NCI-H2029 treated with DMSO at 0.1 percent for 48 hours (cell line): ENCODE measurements around the gene NADK.
"Not testable (repeated sequence)": the region's sequence is repeated elsewhere in the genome, so short reads cannot be mapped to it uniquely, and the experiment has no call there.

ENCODE experiments used
- DNase-seq: peaks from one replicate; lab custom pipeline; 2025; lab: John Stamatoyannopoulos, UW

NADK gene

GRCh38 chr1:1746566-1746909 lies 31.7 kb downstream of the NADK start:
- DNase-seq, result not testable (repeated sequence)

DNA sequence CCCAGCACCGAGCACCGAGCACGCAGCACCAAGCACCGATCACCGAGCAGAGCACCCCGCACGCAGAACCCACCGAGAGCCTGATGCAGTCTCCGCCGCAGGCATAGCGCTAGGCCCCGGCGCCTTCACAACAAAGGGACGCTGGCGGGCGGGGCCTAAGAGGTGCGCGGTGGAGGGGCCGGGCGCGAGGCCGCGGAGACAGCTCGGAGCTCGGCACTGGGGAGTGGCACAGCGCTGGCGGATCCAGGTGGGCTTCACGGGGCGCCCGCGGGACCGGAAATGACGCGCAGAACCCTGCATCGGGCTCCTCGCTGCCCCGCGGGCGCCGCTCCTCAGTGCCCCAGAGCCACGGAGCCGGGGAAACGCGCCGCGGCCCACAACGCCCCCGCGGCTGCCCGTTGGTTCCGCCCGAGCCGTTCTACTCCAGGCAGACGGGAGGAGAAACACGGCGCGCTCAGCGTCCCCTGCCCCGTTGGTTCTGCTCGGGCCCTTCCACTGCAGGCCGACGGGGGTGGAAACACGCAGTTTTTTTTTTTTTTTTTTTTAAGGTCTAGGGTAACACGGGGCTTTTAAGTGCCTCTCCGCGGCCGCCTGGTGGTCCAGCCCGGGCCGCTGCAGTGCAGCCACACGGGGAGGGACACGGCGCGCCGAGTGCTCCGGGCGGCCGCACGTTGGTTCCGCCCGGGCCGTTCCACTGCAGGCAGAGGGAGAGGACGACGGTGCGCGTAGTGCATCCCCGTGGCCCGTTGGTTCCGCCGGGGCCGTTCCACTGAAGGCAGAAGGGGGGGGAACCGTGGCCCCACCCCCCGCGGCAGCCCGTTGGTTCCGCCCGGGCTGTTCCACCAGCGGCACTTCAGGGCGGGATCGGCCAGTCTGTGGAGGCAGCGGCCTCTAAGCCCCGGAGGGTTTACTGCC lies 32.4 kb downstream of the NADK start:
- not testable (repeated sequence) for DNase-seq

DNA sequence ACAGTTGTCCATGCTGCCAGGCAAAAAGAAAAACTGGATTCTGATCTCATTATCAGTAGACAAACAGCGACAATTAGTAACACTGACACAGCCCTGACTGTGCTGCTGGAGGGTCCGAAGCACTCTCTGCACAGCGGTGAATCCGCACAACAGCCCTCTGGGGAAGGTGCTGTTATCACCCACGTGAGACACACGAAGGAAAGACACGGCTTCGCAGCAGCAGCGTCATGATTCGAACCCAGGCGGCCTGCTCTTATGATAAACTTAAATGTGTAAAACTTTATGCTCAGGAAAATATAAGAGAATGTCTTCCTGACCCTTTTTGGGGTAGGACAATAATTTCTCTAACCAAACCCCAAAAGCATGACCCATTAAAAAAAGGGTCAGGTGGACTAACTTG lies 35.7 kb downstream of the NADK start:
- DNase-seq, result not testable (repeated sequence)

- DNase-seq, result not testable (repeated sequence)
Observed at GRCh38 chr1:1741013-1741412, 37.3 kb downstream of the NADK start.

DNA sequence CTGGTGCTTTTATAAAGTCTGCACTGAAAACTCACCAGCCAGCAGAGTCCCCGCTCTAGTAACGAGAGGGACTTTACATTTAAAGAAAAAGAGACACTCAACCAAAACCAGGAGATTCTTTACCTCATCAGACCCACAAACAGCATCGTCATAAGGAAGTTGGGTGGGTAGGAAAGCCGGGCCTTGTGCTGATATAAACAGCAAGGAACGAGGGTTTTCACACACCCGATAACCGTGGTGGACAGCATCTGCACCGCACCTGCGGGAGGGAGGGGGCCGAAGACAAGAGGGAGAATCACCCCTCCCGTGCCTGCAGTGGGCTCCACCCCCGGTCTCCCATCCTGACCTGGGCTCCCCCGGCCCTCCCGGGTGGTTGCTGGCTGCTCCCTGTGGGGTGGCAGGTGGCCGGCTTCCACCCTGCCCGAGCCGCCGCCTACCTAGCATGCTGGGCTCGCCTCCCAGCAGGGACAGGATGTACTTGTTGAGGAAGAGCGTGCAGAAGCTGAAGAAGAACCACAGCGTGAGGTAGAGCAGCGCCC lies 39.4 kb downstream of the NADK start:
- not testable (repeated sequence) for DNase-seq

- not testable (repeated sequence) for DNase-seq
Observed at GRCh38 chr1:1737675-1738590, 40.3 kb downstream of the NADK start.

GRCh38 chr1:1732381-1732780 lies 45.9 kb downstream of the NADK start:
- no peak for DNase-seq

DNA sequence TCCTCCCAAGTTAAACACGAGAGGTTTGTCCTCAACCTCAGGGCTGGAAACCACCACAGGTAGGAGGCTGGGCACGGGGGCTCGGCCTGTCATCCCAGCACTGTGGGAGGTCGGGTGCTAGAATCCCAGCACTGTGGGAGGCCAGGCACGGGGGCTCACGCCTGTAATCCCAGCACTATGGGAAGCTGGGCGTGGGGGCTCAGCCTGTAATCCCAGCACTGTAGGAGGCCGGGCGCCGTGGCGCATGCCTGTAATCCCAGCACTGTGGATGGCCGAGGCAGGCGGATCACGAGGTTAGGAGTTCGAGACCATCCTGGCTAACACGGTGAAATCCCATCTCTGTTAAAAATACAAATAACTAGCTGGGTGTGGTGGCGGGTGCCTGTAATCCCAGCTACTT lies 47.4 kb downstream of the NADK start:
- DNase-seq, result no peak

GRCh38 chr1:1730230-1730629 lies 48.0 kb downstream of the NADK start:
- DNase-seq, result not testable (repeated sequence)

DNA sequence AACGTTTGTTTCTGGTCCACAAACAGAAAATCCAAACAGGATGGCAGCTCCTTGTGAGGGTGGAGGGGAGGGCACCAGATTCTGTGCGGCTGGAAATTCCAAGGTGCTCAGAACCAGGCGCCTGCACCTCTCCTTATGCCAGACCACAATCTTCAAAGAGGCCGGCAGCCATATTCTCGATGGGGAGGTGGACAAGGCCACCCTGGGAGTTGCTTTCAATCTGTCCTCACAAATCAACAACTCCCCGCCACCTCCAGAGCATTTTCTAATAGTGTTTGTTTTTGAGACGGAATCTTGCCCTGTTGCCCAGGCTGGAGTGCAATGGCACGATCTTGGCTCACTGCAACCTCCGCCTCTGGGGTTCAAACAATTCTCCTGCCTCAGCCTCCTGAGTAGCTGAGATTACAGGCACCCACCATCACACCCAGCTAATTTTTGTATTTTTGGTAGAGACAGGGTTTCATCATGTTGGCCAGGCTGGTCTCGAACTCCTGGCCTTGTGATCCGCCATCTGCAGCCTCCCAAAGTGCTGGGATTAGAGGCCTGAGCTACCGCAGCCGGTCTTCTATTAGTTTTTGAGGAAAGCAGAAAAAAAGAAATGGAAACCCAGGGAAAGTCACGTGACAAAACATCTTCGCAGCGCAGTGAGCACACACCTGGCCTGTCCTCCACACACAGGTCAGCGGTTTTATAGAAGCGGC lies 49.0 kb downstream of the NADK start:
- DNase-seq, result not testable (repeated sequence)

GRCh38 chr1:1728308-1729005 lies 49.8 kb downstream of the NADK start:
- not testable (repeated sequence) for DNase-seq

- not testable (repeated sequence) for DNase-seq
Observed at GRCh38 chr1:1727131-1727651, 51.1 kb downstream of the NADK start.

DNA sequence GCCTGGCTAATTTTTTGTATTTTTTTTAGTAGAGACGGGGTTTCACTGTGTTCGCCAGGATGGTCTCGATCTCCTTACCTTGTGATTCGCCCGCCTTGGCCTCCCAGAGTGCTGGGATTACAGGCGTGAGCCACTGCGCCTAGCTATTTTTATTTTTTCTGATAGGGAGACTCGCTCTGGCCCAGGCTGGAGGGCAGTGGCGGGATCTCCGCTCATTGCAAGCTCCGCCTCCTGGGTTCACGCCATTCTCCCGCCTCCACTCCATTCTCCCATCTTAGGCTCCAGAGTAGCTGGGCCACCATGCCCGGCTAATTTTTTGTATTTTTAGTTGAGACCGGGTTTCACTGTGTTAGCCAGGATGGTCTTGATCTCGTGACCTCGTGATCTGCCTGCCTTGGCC lies 52.2 kb downstream of the NADK start:
- DNase-seq, result not testable (repeated sequence)

GRCh38 chr1:1724035-1724864 lies 54.0 kb downstream of the NADK start, which contains the start of gene CDK11A:
CDK11A (minus strand) TSS chr1:1724357; CDS start chr1:1722818, 1,539 bp downstream.
- DNase-seq, result peak; percentile 70

DNA sequence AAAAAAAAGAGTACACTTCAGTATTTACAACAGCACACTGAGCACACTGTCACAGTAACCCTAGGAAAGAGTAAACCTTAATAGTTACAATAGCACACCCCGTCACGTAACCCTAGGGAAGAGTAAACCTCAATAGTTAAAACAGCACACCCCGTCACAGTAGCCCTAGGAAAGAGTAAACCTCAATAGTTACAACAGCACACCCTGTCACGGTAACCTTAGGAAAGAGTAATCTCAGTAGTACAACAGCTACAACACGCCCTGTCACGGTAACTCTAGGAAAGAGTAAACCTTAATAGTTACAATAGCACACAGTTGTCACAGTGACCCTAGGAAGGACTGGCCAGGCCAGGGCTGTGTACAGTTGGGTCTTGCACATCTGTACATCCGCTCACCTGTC lies 57.1 kb downstream of the NADK start:
- DNase-seq, result no peak

DNA sequence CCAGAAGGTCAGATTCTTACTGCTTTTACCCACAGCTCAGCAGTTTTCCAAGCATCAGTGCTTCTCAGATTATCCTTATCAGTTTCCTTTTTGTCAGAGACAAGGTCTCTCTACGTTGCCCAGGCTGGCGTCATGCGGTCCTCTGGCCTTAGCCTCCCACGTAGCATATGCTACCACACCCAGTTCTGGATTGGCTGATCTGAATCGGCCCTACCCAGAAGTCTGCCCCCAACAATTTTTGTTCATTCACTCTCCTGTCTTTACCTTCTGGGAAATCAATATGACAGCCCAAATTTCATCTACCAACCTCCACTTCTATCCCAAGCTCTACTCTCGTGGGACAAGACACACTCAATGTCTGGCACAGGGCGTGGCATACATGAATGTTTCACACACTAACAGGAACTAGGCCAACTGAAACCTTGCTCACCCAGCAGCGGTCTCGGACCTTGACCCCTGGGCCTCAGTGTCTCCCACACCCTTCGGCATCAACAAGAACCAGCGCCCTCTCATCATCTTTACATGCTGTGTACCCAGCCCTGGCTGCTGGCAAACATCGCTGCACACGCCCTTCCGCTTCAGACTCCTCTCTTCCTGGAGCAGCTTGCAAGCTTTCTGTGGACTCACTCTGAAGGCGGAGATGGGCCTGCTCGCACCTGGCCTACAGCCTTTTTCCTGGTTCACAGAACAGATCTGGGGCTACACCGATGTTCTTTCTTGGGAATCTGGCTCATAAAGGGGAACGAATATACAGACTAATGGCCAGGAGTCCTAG lies 63.0 kb downstream of the NADK start:
- not testable (repeated sequence) for DNase-seq

GRCh38 chr1:1707897-1708296 lies 70.4 kb downstream of the NADK start:
- not testable (repeated sequence) for DNase-seq

GRCh38 chr1:1707241-1707640 lies 71.0 kb downstream of the NADK start:
- not testable (repeated sequence) for DNase-seq

GRCh38 chr1:1705623-1706022 lies 72.6 kb downstream of the NADK start:
- not testable (repeated sequence) for DNase-seq
